HG03039 (cell line): ENCODE data around the gene TMEM63A.
"Not testable (repeated sequence)": the region's sequence is repeated elsewhere in the genome, so short reads cannot be mapped to it uniquely, and the experiment has no call there.

ENCODE experiments used
- ATAC-seq: cut with Tn5 transposase; IDR thresholded peaks from one replicate; pipeline ENCODE4 v1.9.1; 2021; ENCODE audit warnings: mild to moderate bottlenecking, moderate library complexity; ENCODE audit not compliant: unreplicated experiment

The TMEM63A gene

DNA sequence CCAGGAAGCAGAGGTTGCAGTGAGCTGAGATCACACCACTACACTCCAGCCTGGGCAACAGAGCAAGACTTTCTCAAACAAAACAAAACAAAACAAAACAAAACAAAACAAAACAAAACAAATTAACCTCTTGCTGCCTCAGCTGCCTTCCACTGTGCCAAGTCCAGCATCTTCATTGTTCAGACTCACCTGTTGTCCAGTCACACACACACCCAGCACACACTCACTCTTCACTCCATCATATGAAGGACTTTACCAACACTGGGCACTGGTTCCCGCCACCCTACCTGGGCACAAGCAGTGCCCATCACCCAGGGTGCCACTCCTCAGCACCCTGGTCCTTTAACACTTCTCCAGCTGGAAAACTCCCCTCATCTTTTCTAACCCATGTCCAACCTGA lies 27.3 kb upstream of the TMEM63A start:
- ATAC-seq = no peak

DNA sequence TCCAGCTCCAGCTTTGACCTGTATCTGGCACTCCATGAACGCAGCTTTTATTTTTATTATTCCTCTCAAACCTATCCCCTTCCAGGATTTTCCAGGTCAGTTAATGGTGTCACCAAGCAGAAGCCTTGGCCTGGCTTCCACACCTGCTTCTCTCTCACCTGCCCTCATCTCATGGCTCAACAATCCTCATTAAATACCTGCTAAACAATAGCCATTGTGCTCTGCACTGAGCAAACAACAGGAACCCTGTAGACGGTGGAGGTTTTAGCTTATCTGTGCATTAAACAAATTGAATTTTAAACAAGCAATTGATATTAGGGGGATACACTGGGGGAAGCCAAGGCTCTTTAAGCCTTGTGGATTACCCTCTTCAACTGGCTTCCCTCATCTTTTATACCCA lies 26.6 kb upstream of the TMEM63A start:
- ATAC-seq = no peak

DNA sequence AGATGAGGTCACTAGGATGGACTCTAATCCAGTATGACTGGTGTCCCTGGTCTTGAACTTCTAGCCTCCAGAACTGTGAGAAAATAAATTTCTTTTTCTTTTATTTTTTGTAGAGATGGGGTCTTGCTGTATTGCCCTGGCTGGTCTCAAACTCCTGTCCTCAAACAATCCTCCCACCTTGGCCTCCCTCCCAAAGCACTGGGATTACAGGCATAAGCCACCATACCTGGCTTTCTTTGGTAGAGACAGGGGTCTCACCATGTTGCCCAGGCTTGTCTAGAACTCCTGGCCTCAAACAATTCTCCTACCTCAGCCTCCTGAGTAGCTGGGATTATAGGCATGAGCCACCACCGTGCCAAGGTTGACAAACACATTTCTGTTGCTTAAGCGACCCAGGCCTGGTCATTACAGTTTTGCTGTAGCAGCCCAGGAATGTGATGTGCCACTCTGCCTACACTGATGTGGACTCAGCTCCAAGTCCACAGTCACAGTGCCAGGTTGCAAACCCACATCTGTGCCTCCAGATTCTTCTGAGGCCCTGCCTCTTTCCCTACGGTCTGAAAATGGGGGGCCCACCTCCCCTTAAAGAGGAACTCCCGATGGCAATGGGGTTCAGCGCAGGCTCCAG lies 25.9 kb upstream of the TMEM63A start:
- no peak for ATAC-seq

DNA sequence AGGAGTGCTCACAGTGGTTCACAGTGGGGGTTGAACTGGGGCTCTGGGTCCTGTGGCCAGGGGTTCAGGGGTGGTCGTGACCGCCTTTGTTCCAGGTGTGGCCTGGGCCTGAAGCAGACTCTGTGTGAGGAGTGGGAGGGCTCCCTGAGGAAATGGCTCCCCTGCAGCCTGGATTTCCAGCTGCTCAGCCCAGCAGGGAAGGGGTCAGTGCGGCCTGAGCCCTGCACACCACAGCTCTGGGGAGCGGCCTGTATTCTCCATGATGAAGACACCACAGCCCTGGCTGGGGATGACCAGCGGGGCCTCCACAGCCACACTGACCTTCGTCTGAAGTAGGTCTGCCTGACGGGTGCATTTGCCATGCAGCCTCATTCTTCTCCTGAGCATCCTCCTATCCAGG lies 25.2 kb upstream of the TMEM63A start:
- ATAC-seq = no peak

DNA sequence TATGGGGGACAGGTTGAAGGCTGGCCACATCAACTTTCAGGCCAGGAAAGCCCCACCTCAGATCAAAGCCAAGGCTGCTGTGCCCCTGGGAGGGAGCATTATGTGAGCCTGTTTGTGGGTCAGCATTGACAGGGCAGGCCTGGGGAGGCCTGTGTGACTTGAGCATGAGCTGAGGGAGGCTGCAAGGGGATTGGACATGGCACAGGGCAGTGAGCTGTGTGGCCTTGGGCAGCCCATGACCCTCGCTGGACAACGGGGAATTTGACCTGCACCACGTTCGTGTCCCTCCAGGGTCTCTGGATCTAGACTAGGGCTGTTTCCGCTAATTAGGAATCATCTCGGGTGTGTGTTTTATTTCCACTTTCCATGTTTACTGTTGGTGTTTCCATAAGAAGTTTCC lies 24.3 kb upstream of the TMEM63A start:
- ATAC-seq = no peak

DNA sequence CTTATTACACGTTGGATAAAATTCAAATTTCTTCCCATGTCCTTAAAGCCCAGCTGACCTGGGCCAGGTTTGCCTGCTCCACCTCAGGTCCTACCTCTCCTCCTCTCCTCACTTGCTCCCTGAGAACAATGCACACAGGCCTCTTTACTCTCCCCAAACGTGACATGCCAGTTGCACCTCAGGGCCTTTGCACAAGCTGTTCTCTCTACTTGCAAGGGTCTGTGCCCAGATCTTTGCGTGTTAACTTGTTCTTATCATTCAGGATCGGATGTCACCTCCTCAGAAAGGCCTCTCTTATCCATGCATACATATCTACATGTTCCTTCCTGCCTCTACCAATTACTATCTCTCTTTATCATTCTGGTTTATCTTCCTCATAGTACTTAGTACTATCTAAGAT lies 21.4 kb upstream of the TMEM63A start:
- ATAC-seq = no peak

DNA sequence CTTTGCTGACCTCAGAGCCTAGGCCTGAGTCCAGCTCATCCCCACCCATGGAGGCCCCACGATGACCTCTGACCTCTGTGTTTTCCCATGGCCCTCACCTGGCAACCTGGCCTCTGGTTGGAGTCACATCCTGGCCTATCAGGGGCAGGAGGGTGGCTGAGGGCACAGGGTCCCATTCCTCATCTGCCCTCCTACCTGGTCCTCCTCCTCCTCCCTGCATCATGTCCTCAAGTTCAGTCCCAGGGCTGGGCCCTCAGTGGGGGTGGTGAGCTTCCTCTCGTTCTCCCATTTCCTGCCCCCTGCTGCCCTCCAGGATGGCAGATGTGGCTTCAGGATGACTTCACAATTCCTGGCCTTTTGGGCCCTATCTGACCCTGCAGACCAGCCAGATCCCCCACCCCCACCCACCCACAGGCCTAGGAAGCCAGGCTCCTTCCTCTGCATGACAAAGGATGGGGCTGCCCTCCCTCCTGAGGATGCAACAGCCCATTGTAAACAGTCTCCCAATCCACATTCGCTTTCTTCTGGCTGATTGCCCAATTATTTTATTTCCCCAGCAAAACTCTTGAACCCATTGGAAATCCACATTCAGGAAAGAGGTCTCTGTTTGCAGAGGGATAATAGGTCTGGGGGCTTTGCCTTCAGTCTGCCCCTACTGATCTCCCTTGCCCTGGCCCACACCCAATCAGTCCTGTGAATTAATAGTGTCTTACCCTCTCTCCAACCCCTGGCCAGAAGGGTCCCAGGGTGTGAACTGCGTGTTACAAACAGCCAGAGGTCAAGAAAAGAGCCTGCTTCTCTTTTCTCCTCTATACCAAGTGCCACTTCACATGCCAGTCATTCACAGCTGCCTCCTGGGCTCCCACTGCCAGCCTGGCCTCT lies 17.1 kb upstream of the TMEM63A start:
- no peak for ATAC-seq

DNA sequence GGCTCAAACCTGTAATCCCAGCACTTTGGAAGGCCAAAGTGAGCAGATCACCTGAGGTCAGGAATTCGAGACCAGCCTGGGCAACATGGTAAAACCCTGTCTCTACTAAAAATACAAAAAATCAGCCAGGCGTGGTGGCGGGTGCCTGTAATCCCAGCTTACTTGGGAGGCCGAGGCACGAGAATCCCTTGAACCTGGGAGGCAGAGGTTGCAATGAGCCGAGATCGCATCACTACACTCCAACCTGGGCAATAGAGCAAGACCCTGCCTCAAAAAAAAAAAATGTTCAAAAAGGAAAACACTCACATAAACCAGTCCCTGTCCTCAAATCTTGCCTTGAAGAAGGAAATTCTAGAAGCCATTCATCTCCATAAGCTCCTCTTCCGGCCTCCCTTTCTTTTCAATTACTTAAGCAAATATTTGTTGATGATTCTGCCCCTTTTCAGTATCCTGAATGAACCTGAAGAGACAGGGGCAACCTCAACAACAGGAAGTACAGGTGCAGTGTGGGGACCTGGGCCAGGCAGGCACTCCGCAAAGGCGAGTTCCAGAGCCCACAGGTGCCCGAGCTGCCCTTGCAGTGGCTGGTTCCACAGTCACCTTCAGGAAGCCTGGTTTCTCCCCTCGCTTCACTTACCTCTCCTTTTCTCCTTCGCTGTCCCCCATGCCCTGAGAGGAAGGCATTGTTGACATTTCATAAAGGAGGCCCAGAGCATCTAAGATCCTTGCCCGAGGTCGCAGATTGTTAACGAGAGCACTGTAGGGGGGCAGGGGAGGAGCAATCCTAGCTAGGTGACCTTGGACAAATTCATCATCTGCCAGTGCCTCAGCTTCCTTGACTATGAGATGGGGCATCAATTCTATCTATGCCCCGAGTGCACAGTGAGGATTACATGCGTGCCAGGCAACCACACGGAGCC lies 15.7 kb upstream of the TMEM63A start:
- ATAC-seq = no peak

DNA sequence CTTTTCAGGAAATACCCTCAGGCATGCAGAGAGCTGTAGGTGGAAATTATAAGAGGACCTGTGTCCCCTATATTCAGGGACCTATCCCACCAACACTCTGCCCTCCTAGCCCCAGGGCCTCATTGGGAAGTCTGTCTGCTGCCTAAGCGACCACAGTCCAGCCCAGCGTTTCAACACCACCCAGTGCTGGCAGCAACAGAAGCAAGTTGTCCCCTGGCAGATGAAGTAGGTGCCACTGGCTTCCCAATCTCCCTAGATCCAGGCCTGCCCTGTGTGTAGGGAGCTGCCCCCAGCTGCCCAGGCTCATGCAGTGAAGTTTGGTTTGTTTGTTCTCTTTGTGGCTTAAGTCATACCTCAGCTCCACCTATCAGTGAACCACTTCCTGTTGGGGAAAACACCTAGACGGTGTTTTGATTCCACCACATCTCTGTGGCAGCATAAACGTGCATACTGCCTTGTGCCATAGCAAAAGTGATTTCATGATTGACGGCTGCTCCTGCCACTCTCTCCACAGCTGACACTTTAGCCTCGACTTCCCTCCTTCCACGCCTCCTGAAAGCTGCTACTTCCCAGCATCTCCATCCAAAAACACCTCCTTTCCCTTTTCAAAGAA lies 14.9 kb upstream of the TMEM63A start:
- peak; percentile 100 for ATAC-seq

DNA sequence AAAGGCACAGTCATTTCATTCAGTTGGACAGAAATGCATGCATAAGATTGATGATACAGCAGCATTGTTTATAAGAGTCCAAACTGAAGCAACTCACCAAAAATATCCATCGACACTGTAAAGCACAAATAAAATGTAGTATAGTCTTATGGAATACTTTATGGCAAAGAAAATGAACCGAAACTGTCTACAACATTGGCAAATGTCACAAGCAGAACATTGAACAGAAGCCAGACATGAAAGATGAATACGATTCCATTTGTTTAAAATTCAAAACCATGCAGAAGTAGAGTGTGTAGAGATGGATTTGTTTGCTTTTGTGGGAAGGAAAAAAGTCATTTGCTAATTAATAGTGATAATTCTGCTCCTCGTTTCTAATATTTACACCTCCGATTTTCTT lies 14.3 kb upstream of the TMEM63A start:
- ATAC-seq = no peak

DNA sequence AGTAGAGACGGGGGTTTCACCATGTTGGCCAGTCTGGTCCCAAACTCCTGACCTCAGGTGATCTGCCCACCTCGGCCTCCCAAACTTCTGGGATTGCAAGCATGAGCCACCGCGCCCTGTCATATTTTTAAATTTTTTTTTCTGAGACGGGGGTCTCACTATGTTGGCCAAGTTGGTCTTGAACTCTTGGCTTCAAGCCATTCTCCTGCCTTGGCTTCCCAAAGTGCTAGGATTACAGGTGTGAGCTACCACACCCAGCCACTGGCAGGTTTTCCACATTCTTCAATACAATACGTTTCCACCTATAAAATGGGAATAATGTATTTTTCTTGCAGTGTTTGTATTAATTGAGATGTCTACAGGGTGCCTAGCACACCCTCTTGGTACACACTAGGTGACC lies 10.1 kb upstream of the TMEM63A start:
- no peak for ATAC-seq

DNA sequence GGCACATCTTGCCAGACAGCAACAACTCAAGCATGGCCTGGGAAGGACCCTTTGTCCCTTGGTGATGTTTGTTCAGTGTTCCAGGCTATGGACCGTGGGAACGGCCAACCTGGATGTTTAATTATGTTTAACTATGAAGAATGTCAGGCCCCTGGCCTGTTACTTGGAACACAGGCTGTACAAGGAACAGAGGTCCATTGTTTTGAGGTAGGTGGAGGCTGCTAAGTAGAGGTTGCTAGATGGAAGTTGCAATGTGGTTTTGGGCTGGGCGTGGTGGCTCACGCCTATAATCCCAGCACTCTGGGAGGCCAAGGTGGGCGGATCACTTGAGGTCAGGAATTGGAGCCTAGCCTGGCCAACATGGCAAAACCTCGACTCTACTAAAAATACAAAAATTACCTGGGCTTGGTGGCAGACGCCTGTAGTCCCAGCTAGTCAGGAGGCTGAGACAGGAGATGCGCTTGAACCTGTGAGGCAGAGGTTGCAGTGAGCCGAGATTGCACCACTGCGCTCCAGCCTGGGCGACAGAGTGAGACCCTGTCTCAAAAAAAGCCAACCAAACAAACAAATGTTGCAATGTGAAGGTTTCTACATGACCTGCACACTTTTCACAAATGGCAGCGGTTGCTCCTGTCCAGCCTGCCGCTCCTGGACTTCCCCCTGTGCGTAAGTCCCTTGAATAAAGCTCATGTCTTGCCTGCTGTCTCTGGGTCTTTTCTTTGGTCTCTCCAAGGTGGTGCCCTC lies 9.2 kb upstream of the TMEM63A start:
- no peak for ATAC-seq

DNA sequence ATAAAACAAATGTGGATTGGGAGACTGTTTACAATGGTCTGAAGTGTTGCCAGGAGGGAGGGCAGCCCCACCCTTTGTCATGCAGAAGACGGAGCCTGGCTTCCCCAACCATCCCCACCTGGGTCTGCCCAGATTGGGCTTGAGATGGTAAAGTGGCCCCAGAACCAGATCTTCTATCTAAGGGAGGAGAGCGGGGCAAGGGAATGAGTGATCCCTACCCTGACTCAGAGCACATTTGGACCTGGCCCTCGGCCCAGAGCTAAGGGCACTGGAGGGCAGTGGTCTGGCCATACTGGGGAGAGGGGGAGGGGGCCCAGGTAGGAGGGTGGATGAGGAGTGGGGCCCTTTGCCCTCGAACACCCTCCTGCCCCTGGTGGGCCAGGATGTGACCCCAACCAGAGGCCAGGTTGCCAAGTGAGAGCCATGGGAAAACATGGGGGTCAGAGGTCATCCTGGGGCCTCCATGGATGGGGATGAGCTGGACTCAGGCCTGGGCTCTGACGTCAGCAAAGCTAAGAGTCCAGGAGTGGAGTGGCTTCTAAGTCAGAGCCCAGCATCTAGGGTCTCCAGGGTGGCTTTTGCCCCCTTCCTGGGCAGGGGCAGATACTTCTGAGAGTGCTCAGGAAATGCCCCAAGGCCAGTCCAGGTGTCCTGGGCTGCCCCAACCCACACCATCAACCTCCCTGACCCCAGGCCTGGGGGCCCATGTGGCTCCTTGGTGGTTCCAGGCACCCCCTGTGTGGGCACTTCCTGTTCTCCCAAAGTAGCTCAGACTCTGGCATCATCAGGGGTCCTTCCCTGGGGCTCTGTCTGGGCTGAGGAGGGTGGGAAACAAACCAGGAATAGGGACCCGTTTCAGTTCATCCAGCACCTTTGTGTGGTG lies 8.4 kb upstream of the TMEM63A start:
- no peak for ATAC-seq

DNA sequence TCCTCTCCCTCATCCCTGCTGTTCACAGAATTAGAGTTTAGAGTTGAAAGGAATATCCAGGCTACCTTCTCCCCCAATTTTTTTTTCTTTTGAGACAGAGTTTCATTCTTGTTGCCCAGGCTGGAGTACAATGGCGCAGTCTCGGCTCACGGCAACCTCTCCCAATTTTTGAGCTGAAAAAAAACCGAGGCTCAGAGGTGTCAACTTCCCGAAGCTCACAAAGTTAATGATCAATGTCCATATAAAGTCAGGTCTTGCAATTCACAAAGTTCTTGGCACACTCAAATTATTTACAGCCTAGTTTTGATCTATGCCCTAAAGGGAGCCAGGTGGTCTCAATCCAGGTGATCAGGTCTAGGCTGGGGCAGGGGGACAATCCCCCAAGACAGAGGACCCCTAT lies 7.6 kb upstream of the TMEM63A start:
- no peak for ATAC-seq

DNA sequence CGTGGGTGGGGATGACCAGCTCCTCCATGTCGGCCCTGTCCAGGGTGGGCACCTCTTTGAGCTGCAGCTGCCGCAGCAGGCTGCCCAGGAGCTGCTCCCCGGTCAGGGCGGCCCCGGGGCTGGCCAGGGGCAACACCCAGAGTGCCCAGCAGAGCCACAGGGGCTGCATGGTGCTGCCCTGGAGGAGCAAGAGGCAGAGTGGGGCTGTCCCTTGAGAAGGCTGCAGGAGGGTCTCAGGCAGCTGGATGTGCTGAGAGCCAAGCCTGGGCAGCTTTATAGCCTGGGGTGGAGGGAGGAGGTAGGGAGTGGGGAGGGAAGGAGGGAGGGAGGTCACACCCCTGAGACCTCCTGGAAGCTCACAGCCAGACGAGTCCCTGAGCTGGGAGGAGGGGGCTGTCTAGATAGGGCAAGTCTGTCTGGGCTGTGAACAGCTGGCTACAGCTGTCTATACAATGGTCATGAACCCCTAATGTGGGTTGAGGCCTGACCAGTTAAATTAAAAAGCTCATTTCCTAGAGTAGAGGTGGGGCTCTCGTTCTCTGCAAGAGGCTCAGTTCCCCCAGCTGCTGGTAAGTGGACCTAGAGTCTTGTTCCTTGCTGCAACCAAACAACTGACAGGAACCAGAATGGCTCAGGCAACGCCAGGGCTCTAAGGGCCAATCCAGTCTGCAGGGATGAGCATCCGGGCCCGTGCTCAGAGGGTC lies 6.9 kb upstream of the TMEM63A start, which contains the start of gene LEFTY1:
Gene LEFTY1, minus strand, starts transcription at position 249 of the 704 bp plus-strand sequence. Its CDS starts 80 bp downstream, at position 169.
- no peak for ATAC-seq

DNA sequence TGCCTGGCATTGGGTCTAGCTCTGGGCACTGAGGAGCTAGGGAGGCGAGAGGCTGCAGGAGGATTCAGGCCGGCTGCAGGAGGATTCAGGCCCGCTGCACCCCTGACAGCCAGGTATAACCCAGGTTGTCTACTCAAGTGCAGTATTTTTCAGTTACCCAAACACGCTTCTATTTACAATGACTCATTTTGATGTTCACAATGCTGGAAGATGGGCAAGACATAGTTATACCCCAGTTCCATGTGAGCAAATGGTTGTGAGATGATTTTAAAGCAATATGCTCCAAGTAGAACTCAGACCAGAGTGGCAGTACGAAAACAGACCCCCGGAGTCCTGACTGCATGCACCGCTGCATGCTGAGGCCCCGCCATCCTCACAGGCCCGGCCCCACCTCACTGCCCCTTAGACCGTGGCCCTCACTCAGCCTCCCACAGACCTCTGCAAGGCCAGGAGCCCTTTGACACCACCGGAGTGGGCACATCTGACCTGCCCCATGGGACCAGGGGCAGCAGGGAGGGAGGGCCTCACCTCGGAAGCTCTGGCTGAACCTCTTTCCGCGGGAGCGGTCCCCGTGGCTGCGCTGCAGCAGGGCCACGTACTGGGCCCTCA lies 6.2 kb upstream of the TMEM63A start:
- no peak for ATAC-seq

DNA sequence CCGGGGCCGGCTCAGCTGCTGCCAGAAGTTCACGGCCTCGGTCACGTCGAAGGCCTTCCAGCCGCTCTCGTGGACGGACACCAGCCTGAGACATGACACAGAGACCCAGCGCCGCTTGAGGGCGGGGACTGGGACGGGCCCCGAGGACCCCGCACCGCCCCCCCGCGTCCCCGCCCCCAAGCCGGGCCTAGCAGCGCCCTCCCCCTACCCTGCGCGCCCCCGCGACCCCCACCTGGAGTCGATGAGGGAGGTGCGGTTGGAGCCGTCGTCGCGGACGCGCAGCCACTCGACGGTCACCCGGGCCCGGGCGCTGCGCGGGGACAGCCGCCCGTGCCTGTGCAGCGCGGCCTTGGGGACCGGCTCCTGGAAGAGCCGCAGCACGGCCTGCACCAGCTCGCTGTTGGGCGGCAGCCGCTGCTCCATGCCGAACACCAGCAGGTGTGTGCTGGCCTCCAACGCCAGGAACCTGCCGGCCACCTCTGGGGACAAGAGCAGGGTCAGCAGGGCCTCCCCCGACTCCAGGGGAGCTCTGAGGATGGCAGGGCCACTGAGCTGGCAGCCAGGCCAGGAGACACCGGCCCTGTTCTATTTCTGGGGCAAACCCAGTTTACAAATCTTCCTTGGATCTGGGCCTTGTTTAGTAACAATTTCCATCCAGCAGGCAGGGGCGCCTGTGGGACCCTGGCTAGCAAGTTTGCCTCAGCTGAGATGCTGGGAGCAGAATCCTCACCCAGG lies 5.5 kb upstream of the TMEM63A start:
- not testable (repeated sequence) for ATAC-seq

DNA sequence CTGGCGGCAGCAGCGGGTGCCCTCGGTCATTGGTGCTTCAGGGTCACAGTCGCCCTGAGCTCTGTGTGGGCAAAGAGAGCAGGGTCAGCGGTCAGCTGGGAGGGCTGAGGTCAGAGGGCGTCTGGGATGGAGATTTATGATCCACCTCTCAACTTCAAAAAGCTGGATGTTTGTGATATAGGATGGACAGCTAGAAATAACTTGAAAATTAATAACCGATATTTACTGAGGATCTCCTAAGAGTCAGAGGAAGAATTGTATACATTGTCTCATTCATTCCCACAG lies 4.8 kb upstream of the TMEM63A start:
- no peak for ATAC-seq
